Measurements from ENCODE around the gene BAD.
A peak's percentile ranks its signal among the peaks of the same experiment; 100 is the strongest.

The BAD gene

GRCh38 chr11:64263947-64264317 is 20.5 kb downstream of the BAD start (continued):
- TF ChIP-seq TSHZ2 (CRISPR knock-in tag; IDR thresholded peaks at IDR 0.05) (no peak), ZFP30 (CRISPR knock-in tag; IDR thresholded peaks at IDR 0.05) (no peak), CREB5 (CRISPR knock-in tag; IDR thresholded peaks at IDR 0.05; ENCODE audit: low read depth) (no peak), TCF4 (CRISPR knock-in tag; IDR thresholded peaks at IDR 0.05; ENCODE audit: borderline replicate concordance) (no peak)

- ATAC-seq: peak; percentile 34
- TF ChIP-seq ARNTL (CRISPR knock-in tag; IDR thresholded peaks at IDR 0.05; ENCODE audit: borderline replicate concordance, low read depth) (no peak), ZFP3 (CRISPR knock-in tag; IDR thresholded peaks at IDR 0.05) (peak; percentile 63; the same call in 1 of the 2 replicates)
Measured at GRCh38 chr11:64263021-64263946, 21.2 kb downstream of the BAD start.

GRCh38 chr11:64262271-64263002 is 22.0 kb downstream of the BAD start:
- ATAC-seq: no peak
- TF ChIP-seq ARNTL (CRISPR knock-in tag; IDR thresholded peaks at IDR 0.05; ENCODE audit: borderline replicate concordance, low read depth) (no peak), ZNF70 (CRISPR knock-in tag; IDR thresholded peaks at IDR 0.05) (no peak), BACH2 (CRISPR knock-in tag; IDR thresholded peaks at IDR 0.05; ENCODE audit: borderline replicate concordance) (no peak)

- no peak for ATAC-seq
- TF ChIP-seq BACH2 (CRISPR knock-in tag; IDR thresholded peaks at IDR 0.05; ENCODE audit: borderline replicate concordance): no peak
- TF ChIP-seq RARB (CRISPR knock-in tag; IDR thresholded peaks at IDR 0.05): no peak
- no peak for TF ChIP-seq ESRRG (CRISPR knock-in tag; IDR thresholded peaks at IDR 0.05)
- no peak for TF ChIP-seq CSRNP3 (CRISPR knock-in tag; IDR thresholded peaks at IDR 0.05)
- no peak for TF ChIP-seq TCF4 (CRISPR knock-in tag; IDR thresholded peaks at IDR 0.05; ENCODE audit: borderline replicate concordance)
- TF ChIP-seq ZNF8 (CRISPR knock-in tag; IDR thresholded peaks at IDR 0.05): no peak
- TF ChIP-seq PPARA (CRISPR knock-in tag; IDR thresholded peaks at IDR 0.05; ENCODE audit: borderline replicate concordance): no peak
- TF ChIP-seq ISL1 (CRISPR knock-in tag; IDR thresholded peaks at IDR 0.05): no peak
- no peak for TF ChIP-seq PATZ1 (CRISPR knock-in tag; IDR thresholded peaks at IDR 0.05; ENCODE audit: borderline replicate concordance)
Measured at GRCh38 chr11:64261556-64262080, 22.8 kb downstream of the BAD start.

GRCh38 chr11:64260147-64260708 is 24.2 kb downstream of the BAD start:
- ATAC-seq: no peak
- TF ChIP-seq RARB (CRISPR knock-in tag; IDR thresholded peaks at IDR 0.05) (no peak), TSHZ2 (CRISPR knock-in tag; IDR thresholded peaks at IDR 0.05) (no peak), SNAI2 (CRISPR knock-in tag; IDR thresholded peaks at IDR 0.05) (no peak), OSR1 (CRISPR knock-in tag; IDR thresholded peaks at IDR 0.05) (no peak), ZC3H10 (CRISPR knock-in tag; IDR thresholded peaks at IDR 0.05) (no peak), ISL1 (CRISPR knock-in tag; IDR thresholded peaks at IDR 0.05) (no peak), ARNTL (CRISPR knock-in tag; IDR thresholded peaks at IDR 0.05; ENCODE audit: borderline replicate concordance, low read depth) (no peak)
